GM12873 (cell line): ENCODE results near the gene CELF3.

Experiments used
- CTCF ChIP-seq: IDR thresholded peaks from 2 replicates; pipeline ENCODE4 v1.5.1; 2012; ENCODE audit warnings: low read depth, mild to moderate bottlenecking, moderate library complexity, low read length, control low read depth; ENCODE audit not compliant: insufficient read depth; ENCODE audit errors: missing control alignments

CELF3 gene

DNA sequence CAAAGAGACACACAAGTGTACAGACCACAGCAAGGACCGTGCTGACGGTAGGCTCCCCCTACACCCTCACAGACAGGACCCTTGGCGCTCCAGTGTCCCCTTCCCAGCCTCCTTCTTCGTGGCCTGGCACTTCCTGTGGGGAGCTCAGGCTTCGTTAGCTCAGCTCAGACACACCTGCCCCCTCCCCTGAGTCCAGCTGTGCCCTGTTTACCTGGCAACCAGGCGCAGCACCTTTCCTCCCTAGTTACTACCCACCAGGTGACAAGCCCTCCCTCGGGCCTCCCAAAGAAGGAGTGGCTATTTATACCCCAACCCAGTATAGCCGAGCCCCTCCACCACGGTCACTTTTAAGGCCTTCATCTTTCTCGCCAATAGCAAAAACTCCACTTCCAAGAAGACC, 4.7 kb downstream of the CELF3 start:
- no peak for TF ChIP-seq CTCF

DNA sequence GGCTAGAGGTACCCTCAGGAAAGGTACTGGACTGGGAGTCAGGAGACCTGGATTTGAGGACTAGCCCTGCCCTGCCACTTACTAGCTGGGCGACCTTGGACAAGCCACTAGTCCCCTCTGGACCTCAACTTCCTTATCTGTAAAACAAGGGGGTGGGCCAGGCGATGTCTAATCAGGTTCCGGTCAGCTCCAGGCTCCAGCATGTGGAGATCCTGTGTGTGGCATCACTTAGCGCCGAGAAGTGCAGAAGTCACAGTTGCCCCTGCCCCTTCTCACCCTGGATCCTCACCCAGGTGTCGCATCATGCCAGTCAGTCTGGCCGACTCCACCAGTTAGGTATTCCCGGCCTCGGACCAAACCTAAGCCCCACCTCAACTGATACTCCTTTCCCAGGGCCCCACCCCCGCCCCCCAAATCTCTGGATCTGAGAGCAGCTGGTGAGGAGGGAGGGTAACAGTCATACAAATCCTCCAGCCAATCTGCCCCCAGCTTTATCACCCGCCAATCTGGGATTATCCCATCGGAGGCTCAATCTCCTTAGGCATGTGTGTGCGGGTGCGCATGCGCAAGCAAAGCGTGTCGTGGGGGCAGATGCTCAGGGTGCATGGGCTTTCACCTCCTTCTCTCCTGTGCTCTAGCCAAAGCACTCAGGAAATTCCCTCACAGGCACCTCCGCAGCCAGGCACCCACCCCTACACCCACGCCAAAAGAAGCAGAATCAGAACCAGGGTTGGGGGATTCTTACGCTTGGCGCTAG, 5.4 kb downstream of the CELF3 start:
- TF ChIP-seq CTCF, result no peak

- no peak for TF ChIP-seq CTCF
Observed at GRCh38 chr1:151710187-151710840, 6.3 kb downstream of the CELF3 start.

- no peak for TF ChIP-seq CTCF
Observed at GRCh38 chr1:151708891-151709290, 7.7 kb downstream of the CELF3 start.

GRCh38 chr1:151707541-151708065, 9.0 kb downstream of the CELF3 start:
- no peak for TF ChIP-seq CTCF

GRCh38 chr1:151706464-151707415, 9.9 kb downstream of the CELF3 start:
- TF ChIP-seq CTCF, result no peak
